HG03175 (cell line): Measurements from ENCODE around the gene RAMP1.
"Not testable (repeated sequence)": the region's sequence is repeated elsewhere in the genome, so short reads cannot be mapped to it uniquely, and the experiment has no call there.

ENCODE experiments used
- ATAC-seq: cut with Tn5 transposase; IDR thresholded peaks from one replicate; pipeline ENCODE4 v1.9.1; 2021; ENCODE audit warnings: mild to moderate bottlenecking, moderate library complexity; ENCODE audit not compliant: unreplicated experiment

Gene RAMP1

GRCh38 chr2:237863102-237863511 is 3.7 kb downstream of the RAMP1 start:
- ATAC-seq = no peak

- no peak for ATAC-seq
Measured at GRCh38 chr2:237863689-237864443, 4.4 kb downstream of the RAMP1 start.

- no peak for ATAC-seq
Measured at GRCh38 chr2:237864444-237864931, 5.1 kb downstream of the RAMP1 start.

GRCh38 chr2:237864940-237865622 is 5.7 kb downstream of the RAMP1 start:
- ATAC-seq = no peak

- no peak for ATAC-seq
Measured at GRCh38 chr2:237865623-237866041, 6.2 kb downstream of the RAMP1 start.

DNA sequence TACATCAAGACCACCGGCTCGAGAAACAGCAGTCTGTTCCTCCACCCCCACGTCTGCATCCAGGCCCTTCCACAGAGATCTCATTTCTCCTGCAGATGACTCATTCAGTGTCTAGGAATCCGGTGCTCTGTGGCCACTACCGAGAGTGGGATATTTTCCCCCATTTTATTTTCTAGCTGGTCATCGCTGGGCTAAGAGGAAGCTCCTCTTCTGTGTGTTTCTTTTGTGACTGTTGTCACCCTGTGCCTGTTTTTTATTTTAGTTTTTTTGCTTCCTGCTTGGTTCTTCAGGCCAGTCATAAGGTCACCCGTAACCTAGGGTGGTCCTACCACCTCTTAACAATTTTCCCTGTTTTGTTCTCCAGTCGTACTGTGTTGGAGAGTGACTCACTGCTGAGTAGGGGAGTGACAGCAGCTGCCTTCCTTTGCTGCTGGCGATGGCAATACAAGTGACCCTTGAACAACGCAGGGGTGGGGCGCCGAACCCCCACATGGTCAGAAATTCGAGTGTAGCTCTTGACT is 6.7 kb downstream of the RAMP1 start:
- ATAC-seq = no peak

DNA sequence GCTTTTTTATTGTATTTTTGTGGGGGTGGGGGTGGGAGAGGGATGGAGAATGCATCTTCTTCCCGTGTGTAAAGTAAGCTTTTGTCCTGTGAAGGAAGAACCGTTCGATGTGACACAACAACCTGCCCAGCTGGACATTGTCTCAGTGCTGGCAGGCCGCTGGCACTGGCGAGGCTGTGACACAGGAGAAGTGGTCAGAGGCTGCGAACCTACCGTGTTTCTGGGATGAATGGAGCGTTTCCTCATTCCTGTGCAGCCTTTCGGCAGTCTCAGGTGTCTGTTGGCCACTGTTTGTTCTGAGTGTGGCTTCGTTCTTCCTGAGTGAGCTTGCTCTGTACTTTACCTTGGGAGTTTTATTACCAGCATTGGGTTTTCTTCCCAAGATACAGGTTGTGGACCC is 8.0 kb downstream of the RAMP1 start:
- ATAC-seq = no peak

DNA sequence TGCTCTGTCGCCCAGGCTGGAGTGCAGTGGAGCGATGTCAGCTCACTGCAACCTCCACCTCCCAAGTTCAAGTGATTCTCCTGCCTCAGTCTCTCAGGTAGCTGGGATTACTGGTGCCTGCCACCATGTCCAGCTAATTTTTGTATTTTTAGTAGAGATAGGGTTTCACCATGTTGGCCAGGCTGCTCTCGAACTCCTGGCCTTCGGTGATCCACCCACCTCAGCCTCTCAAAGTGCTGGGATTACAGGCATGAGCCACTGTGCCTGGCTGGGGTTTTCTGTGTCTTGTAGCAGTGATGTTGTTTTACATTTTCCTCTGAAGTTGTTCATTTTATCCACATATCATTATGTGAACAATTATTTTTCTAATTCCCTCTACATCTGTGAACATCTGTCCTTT is 8.7 kb downstream of the RAMP1 start:
- ATAC-seq = not testable (repeated sequence)

- ATAC-seq = no peak
Measured at GRCh38 chr2:237868631-237869342, 9.4 kb downstream of the RAMP1 start.

- ATAC-seq = no peak
Measured at GRCh38 chr2:237869343-237870102, 10.1 kb downstream of the RAMP1 start.

- no peak for ATAC-seq
Measured at GRCh38 chr2:237870126-237870525, 10.7 kb downstream of the RAMP1 start.

DNA sequence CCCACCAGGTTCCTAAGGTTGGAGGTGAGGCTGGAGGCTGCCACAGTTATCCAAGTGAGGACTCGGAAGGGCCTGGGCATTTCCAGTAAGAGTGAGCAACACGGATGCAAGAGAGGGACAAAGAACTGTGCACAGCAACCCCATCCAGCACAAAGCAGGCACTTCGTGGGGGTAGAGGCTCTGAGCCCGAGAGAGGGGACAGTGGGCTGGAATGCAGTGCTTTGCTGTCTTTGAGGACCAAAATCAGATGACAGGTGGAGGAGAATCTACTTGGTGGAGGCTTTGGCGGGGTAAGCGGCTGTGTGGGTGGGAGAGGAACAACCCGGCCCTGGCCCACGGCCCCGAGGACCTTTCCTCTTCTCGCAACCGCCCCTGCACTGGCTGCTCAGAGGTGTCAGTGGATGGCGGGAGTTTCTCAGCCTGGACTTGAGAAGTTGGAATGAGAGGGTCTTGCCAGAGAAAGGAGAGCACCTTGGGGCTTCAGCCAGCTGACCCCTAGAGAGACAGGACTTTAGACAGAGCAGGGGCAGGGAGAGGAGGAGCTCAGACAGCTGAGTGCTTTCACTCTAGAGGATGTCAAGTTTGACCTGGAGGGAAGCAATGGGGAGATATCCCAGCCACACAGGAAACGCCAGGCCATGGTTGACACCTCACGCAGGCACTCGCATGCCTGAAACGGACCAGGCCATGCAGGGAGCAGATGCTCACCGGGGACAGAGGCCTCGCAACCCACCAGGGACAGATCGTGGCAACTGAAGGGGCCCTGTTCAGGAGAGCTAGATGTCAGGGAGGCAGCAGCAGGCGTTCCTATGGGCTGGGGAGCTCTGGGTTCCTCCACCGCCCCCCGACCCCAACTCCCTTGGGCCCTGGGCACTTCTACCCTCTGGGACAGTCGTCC is 11.6 kb downstream of the RAMP1 start:
- no peak for ATAC-seq

GRCh38 chr2:237872178-237872887 is 12.9 kb downstream of the RAMP1 start:
- no peak for ATAC-seq

DNA sequence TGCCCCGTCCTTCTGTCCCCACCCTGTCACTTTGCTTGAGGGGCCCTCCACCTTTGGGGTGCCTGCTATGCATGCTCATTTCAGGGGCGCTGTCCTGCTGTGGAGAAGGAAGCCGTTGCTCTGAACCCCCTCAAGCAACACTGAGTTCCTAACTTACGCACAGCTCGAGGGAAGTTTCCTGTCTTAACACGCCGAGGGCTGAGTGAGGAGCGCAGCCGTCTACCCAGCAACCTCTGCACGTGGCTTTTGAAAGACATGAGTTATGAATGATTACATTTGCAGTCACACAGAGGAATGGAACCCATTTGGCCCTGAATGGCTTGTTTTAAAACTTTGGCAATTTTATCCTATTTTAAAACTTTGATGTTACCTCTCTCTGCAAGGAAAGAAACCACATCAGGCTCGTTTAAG is 14.0 kb downstream of the RAMP1 start:
- no peak for ATAC-seq

- ATAC-seq = no peak
Measured at GRCh38 chr2:237873897-237874551, 14.6 kb downstream of the RAMP1 start.

DNA sequence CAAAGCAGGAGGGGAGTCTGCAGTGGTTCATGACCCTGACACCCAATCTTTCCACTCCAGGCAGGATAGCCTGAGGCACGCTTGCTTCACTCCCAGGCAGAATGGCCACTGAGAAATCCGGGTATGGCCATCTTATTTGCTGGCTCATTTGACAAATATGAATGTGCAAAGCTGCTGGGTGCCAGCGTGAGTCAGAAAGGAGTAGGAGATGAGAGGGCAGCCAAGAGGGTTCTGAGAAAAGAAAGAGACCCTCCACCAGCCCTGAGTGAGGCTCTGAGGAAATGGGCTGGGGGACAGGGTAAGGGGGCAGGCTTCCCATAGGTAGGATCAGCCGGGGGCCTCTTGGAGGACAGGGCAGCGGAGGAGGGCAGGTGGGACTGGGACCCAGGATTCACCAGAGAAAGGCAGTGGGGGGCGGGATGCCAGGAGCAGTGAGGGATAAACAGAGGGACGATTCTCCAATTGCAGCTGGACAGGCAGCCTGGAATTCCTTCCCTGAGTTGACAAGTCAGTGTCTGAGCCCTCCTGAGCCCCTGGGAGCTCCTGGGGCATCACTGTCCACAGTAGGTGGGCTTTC is 15.2 kb downstream of the RAMP1 start:
- no peak for ATAC-seq

DNA sequence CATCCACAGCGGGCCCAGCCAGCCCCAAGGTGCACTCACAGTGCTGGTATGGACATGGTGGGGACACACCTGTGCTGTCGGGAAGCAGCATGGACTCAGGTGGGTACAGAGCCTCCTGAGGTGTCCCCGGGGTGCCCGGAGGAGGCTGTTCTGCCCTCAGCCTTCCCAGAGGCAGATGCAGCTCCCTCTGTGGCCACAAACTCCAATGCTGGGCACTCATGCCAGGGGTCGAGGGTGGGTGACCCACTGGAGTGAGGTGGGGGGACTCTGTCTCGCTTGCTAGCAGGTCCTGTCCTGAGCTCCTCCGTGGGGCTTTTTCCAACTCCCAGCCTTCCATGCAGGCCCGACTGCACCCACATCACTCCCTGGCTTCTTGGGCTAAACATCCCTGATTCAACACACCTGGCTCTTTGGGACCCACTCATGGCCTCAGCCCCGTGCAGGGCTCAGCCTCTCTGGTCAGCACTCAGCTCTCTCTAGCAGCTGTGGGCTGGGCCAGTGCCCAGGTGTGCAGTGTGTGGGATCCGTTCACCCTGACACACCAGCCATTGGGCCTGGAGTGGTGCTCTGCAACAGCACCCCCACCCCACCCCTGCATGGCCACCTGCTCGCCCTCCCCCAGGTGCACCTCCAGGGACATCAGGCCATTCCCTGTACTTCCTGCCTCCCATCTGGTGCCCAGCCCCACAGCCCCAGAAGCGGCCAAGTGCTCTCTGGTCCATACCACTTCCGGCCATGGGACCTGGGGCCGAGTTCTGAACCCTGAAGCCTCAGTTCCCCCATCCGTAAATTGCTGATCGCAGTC is 16.0 kb downstream of the RAMP1 start:
- ATAC-seq = no peak
